A673 (cell line): ENCODE data around the gene GPR84.

ENCODE experiments used
- EZH2 ChIP-seq: fragments of 200-600 bp; sonication (generic); IDR thresholded peaks from 2 replicates; pipeline ENCODE4 v1.6.1; 2017; ENCODE audit warnings: borderline replicate concordance, low read depth, mild to moderate bottlenecking, mixed read lengths, antibody characterized with exemption, low read length; ENCODE audit not compliant: poor library complexity, severe bottlenecking
- TF ChIP-seq, protein P1 (sequence below): fragments of 300-800, 200-600 bp; sonication (generic); conservative IDR thresholded peaks from 2 replicates; pipeline ENCODE4 v1.5.1; 2017; ENCODE audit warnings: low read depth, mild to moderate bottlenecking, antibody characterized with exemption, low read length, moderate library complexity, mixed read lengths

DNA sequence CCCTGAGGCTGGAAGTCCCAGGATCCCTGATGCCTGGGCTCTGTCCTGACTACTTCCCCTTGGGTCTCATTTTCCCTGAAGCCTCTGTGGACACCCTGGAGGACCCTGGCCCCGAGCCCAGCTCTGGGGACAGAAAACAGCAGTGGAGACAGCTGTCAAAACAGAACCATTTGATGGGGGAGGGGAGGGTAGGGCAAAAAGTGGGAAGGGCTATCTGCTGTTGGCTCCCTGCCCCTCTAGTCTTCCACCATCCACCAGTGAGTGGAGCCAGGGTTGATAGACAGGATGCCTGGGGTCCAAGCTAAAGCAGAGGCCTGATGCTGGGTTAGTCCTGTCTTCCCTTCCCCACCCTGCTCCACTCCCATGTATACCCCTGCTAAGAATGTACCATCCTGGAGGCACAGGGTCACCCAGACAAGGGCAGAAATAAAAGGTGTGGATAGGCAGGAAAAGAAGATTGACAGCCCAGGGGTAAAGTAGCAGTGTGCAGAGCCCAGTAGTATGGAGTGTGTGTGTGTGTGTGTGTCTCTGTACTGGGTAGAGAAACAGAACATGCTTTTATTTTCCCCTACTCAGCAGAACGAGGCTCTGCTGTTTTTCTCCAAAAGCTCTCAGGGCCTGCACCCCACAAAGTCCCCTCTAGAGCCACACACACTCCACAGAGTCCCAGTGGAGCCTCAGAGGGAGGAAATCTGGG, 10.4 kb upstream of the GPR84 start:
- TF ChIP-seq, protein P1, sequence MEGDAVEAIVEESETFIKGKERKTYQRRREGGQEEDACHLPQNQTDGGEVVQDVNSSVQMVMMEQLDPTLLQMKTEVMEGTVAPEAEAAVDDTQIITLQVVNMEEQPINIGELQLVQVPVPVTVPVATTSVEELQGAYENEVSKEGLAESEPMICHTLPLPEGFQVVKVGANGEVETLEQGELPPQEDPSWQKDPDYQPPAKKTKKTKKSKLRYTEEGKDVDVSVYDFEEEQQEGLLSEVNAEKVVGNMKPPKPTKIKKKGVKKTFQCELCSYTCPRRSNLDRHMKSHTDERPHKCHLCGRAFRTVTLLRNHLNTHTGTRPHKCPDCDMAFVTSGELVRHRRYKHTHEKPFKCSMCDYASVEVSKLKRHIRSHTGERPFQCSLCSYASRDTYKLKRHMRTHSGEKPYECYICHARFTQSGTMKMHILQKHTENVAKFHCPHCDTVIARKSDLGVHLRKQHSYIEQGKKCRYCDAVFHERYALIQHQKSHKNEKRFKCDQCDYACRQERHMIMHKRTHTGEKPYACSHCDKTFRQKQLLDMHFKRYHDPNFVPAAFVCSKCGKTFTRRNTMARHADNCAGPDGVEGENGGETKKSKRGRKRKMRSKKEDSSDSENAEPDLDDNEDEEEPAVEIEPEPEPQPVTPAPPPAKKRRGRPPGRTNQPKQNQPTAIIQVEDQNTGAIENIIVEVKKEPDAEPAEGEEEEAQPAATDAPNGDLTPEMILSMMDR: no peak
- TF ChIP-seq EZH2: no peak
